OCI-LY1 (cell line): ENCODE results near the gene NFE2L1.

Experiments
- CTCF ChIP-seq: fragments of 200-600 bp; sonication (generic), shearing (Covaris generic); IDR thresholded peaks from 2 replicates; pipeline ENCODE4 v1.5.1; 2017; ENCODE audit warnings: mild to moderate bottlenecking, antibody characterized with exemption, low read length, moderate library complexity, mixed read lengths
- EZH2 ChIP-seq: fragments of 200-600 bp; sonication (generic), shearing (Covaris generic); IDR thresholded peaks from 2 replicates; pipeline ENCODE4 v1.8.0; 2017; ENCODE audit warnings: borderline replicate concordance, mixed run types, mild to moderate bottlenecking, antibody characterized with exemption, low read length, moderate library complexity, mixed read lengths

GRCh38 chr17:48025904-48026501 is 22.2 kb upstream of the NFE2L1 start:
- TF ChIP-seq CTCF (no peak), EZH2 (no peak)
